Left lung (tissue), 10 donors: ENCODE measurements around the gene RPLP1. TPM values are rescaled to one million over a fixed set of nuclear protein-coding genes. Genes with fewer than 3 reads are reported as not detected.

Source experiments
- ATAC-seq: fragments of 200-7000 bp; cut with Tn5 transposase; one replicate; pipeline ENCODE4 v1.9.1; 2020; ENCODE audit warnings: moderate library complexity
- DNase-seq, 4 donors: peaks; one replicate each; pipeline ENCODE4 v3.0.0-alpha.2; 2013 to 2020
- H3K27ac ChIP-seq, 2 donors: fragments of 200-600 bp; sonication (generic) in 1 of 2; one replicate each; pipeline versions ENCODE4 v1.5.0 to v1.8.0; 2020 to 2021
- H3K27me3 ChIP-seq, 2 donors: fragments of 200-600 bp; sonication (generic) in 1 of 2; one replicate each; pipeline versions ENCODE4 v1.5.0 to v1.8.0; 2020 to 2021
- H3K36me3 ChIP-seq, 2 donors: fragments of 200-600 bp; sonication (generic) in 1 of 2; one replicate each; pipeline versions ENCODE4 v1.5.0 to v1.8.0; 2020 to 2021
- H3K4me1 ChIP-seq, 2 donors: fragments of 200-600 bp; one replicate each; pipeline ENCODE4 v1.8.0; 2021
- H3K4me3 ChIP-seq, 2 donors: fragments of 200-600 bp; sonication (generic) in 1 of 2; one replicate each; pipeline versions ENCODE4 v1.5.0 to v1.8.0; 2020 to 2021; ENCODE audit warnings: mild to moderate bottlenecking in 1 of 2
- H3K9me3 ChIP-seq, 2 donors: fragments of 200-600 bp; sonication (generic) in 1 of 2; one replicate each; pipeline versions ENCODE4 v1.5.0 to v1.8.0; 2020 to 2021
- CTCF ChIP-seq, 2 donors: fragments of 200-600 bp; sonication (generic) in 1 of 2; IDR thresholded peaks; one replicate each; pipeline versions ENCODE4 v1.5.0 to v1.8.0; 2021; ENCODE audit warnings: antibody characterized with exemption in 2 of 2
- intact Hi-C, 2 donors: fragments of 100-400 bp; cut with DNase I; formaldehyde crosslinking; loops; one replicate each; pipeline versions ENCODE4 v1.11.2 to v1.14.2; 2022
- polyA plus RNA-seq, 6 donors: library from polyadenylated mRNA; unstranded; fragments of 120-200 nt; gene quantifications; one replicate each; pipeline ENCODE4 v1.2.1, GENCODE V29; 2013; ENCODE audit not compliant: insufficient read length in 6 of 6
- total RNA-seq, 2 donors: library from RNA; stranded (reverse); fragmentation: NEBNext Ultra II Directional; extraction: Animal tissue kit (Norgen Biotek cat#: 25700); gene quantifications; one replicate each; pipeline ENCODE4 v1.2.1, GENCODE V29; 2021
- donor health status: DM: no; HTN: yes; CAD: no.
- donor health status: DM: no; HTN: no; CAD: no.

The RPLP1 gene
- total and polyA plus RNA-seq, 8 donors, result 1,369 to 2,220 (median 1,740) TPM

GRCh38 chr15:69472046-69472445, 19.4 kb downstream of the RPLP1 start:
- H3K4me1 ChIP-seq, result peaks cover 11 to 17% of the 10 kb centered on the region in 2 donors
- no peak for DNase-seq
- no peak overlapping the region for H3K4me3 ChIP-seq
- intact Hi-C loops, result no loop called here
- no peaks in the 10 kb centered on the region for H3K9me3 ChIP-seq
- H3K27me3 ChIP-seq, result no peaks in the 10 kb centered on the region
- H3K36me3 ChIP-seq, result no peaks in the 10 kb centered on the region
- H3K27ac ChIP-seq, result no peak overlapping the region
- no peak for ATAC-seq
- no peak for TF ChIP-seq CTCF (IDR thresholded peaks at IDR 0.05)

- Histone ChIP-seq H3K27me3 (no peaks in the 10 kb centered on the region), H3K9me3 (no peaks in the 10 kb centered on the region), H3K4me1 (peaks cover 7 to 13% of the 10 kb centered on the region in 2 donors), H3K36me3 (no peaks in the 10 kb centered on the region), H3K27ac (no peak overlapping the region), H3K4me3 (no peak overlapping the region)
- ATAC-seq (no peak), DNase-seq (peak in 1 of 4 donors; percentile 54)
- no peak for TF ChIP-seq CTCF (IDR thresholded peaks at IDR 0.05)
- intact Hi-C loops, result no loop called here
Measured at GRCh38 chr15:69472562-69472961, 19.9 kb downstream of the RPLP1 start.

DNA sequence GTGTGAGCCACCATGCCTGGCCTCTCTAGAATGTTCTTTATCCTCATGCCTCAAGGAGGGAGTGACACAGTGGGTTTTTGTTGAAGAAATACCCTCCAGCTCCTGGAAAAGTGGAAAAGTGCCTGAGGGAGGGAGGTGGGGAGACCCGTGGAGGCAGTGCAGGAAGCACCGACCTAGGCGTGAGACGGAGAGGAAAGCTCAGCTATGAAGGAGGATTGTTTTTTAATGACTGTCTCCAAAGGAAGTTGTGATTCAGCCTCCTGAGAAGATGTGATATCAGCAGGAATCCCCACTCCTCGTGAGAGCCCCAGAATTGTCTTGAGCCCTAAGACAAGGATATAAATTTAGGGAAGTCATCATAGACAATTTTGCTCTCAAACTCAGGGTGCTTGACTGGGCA, 21.7 kb downstream of the RPLP1 start:
- no peak for TF ChIP-seq CTCF (IDR thresholded peaks at IDR 0.05)
- no peak overlapping the region for H3K4me3 ChIP-seq
- no peaks in the 10 kb centered on the region for H3K36me3 ChIP-seq
- H3K4me1 ChIP-seq, result peaks cover 2 to 3% of the 10 kb centered on the region in 2 donors
- intact Hi-C loops, result no loop called here
- ATAC-seq (no peak), DNase-seq (no peak)
- no peak overlapping the region for H3K27ac ChIP-seq
- H3K9me3 ChIP-seq, result no peaks in the 10 kb centered on the region
- no peaks in the 10 kb centered on the region for H3K27me3 ChIP-seq

GRCh38 chr15:69474846-69475455, 22.3 kb downstream of the RPLP1 start:
- intact Hi-C loops, result no loop called here
- Histone ChIP-seq H3K4me1 (no peaks in the 10 kb centered on the region), H3K4me3 (no peak overlapping the region), H3K9me3 (no peaks in the 10 kb centered on the region), H3K27me3 (no peaks in the 10 kb centered on the region), H3K27ac (no peak overlapping the region), H3K36me3 (no peaks in the 10 kb centered on the region)
- DNase-seq (no peak), ATAC-seq (no peak)
- TF ChIP-seq CTCF (IDR thresholded peaks at IDR 0.05), result no peak

- H3K27ac ChIP-seq, result no peak overlapping the region
- intact Hi-C loops, result no loop called here
- TF ChIP-seq CTCF (IDR thresholded peaks at IDR 0.05), result peak; percentile 95 to 97
- DNase-seq, result peak; percentile 61 to 91 (median 78)
- H3K4me3 ChIP-seq, result no peak overlapping the region
- no peaks in the 10 kb centered on the region for H3K9me3 ChIP-seq
- no peaks in the 10 kb centered on the region for H3K27me3 ChIP-seq
- no peaks in the 10 kb centered on the region for H3K4me1 ChIP-seq
- no peaks in the 10 kb centered on the region for H3K36me3 ChIP-seq
- peak; percentile 98 for ATAC-seq
Measured at GRCh38 chr15:69475769-69476358, 23.2 kb downstream of the RPLP1 start.
